MM.1S (cell line): Measurements from ENCODE around the gene TCF23.

Source experiments
- EZH2 ChIP-seq: fragments of 300-600 bp; sonication (generic); optimal IDR thresholded peaks from 2 replicates; pipeline ENCODE3; 2017; ENCODE audit warnings: low read depth, mild to moderate bottlenecking, antibody characterized with exemption, low read length, mixed read lengths
- TF ChIP-seq, protein P1 (sequence below): fragments of 300-600 bp; sonication (generic); IDR thresholded peaks from 2 replicates; pipeline ENCODE4 v1.5.1; 2016; ENCODE audit warnings: antibody characterized with exemption, low read length, mixed read lengths

DNA sequence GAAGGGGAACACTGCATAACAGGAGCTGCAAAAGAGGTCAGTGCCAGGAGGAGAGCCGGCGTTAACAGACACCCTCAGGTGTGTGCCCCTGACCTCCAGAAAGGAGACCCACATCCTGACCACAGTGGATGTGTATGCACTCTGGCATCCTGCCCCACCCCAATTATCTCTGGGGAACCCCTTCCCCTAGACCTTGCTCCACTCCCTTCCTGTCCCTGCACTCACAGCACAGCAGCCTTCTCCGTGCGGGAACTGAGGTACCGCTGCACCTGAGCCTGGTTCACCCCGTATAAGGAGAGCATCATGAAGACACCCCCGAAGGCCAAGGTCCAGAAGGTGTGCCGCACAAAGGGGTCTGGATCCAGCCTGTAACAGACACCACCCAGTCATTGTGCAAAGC is 55.8 kb downstream of the TCF23 start:
- TF ChIP-seq, protein P1, sequence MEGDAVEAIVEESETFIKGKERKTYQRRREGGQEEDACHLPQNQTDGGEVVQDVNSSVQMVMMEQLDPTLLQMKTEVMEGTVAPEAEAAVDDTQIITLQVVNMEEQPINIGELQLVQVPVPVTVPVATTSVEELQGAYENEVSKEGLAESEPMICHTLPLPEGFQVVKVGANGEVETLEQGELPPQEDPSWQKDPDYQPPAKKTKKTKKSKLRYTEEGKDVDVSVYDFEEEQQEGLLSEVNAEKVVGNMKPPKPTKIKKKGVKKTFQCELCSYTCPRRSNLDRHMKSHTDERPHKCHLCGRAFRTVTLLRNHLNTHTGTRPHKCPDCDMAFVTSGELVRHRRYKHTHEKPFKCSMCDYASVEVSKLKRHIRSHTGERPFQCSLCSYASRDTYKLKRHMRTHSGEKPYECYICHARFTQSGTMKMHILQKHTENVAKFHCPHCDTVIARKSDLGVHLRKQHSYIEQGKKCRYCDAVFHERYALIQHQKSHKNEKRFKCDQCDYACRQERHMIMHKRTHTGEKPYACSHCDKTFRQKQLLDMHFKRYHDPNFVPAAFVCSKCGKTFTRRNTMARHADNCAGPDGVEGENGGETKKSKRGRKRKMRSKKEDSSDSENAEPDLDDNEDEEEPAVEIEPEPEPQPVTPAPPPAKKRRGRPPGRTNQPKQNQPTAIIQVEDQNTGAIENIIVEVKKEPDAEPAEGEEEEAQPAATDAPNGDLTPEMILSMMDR: no peak
- no peak for TF ChIP-seq EZH2
